ENCODE measurements around the gene XG. TPM values are rescaled to one million over a fixed set of nuclear protein-coding genes. Genes with fewer than 3 reads are reported as not detected.
"Not testable (repeated sequence)": the region's sequence is repeated elsewhere in the genome, so short reads cannot be mapped to it uniquely, and the experiment has no call there.

XG gene
- total RNA-seq: 1.3 and 4.1 TPM in 2 replicates
- polyA plus RNA-seq: 2.7 and 3.6 TPM in 2 replicates
- 2.7 and 3.1 TPM in 2 replicates for polyA plus RNA-seq (2012)
- 1.8 TPM in 1 of 2 replicates, not detected in the other for polyA minus RNA-seq (ENCODE audit: low replicate concordance)

GRCh38 chrX:2751874-2752300, at the start of gene XG:
Gene XG (plus strand): TSS chrX:2752040. CDS start chrX:2752275, 235 bp downstream.
- H4K20me1 ChIP-seq (ENCODE audit: control insufficient read depth, extremely low read depth, insufficient read depth, low read length); H3K27me3 ChIP-seq (ENCODE audit: control insufficient read depth, insufficient read depth, low read length); H2AFZ ChIP-seq (ENCODE audit: low read length); H3K4me2 ChIP-seq (ENCODE audit: extremely low read depth, insufficient read depth, low read length); DNase-seq (ENCODE audit: low read depth in 2 of 2); H3K79me2 ChIP-seq (ENCODE audit: control insufficient read depth, insufficient read depth, low read length); H3K36me3 ChIP-seq (ENCODE audit: control insufficient read depth, insufficient read depth, low read length); H3K27ac ChIP-seq (ENCODE audit: insufficient read depth, low read length); H3K9ac ChIP-seq (ENCODE audit: insufficient read depth, low read length); H3K4me1 ChIP-seq (ENCODE audit: control insufficient read depth, extremely low read depth, insufficient read depth, low read length); H3K9me3 ChIP-seq (ENCODE audit: control insufficient read depth, insufficient read depth, low read depth, low read length): not testable (repeated sequence)
- peak within 1 kb of the TSS in 1 of 4 experiments; percentile 32 for H3K4me3 ChIP-seq (replicated peaks in 1 of 4; ENCODE audit: control extremely low read depth in 1 of 4, insufficient read depth in 1 of 4, low read depth in 3 of 4, low read length in 4 of 4)

GRCh38 chrX:2703991-2704369, 47.9 kb upstream of the XG start:
- Histone ChIP-seq H3K79me2 (ENCODE audit: control insufficient read depth, insufficient read depth, low read length) (peaks cover 91% of the 10 kb centered on the region), H3K9ac (ENCODE audit: insufficient read depth, low read length) (no peak overlapping the region), H3K4me1 (ENCODE audit: control insufficient read depth, extremely low read depth, insufficient read depth, low read length) (peaks cover 27% of the 10 kb centered on the region), H2AFZ (ENCODE audit: low read length) (no peak overlapping the region), H4K20me1 (ENCODE audit: control insufficient read depth, extremely low read depth, insufficient read depth, low read length) (peaks cover 3% of the 10 kb centered on the region), H3K27me3 (ENCODE audit: control insufficient read depth, insufficient read depth, low read length) (no peaks in the 10 kb centered on the region), H3K9me3 (ENCODE audit: control insufficient read depth, insufficient read depth, low read depth, low read length) (no peaks in the 10 kb centered on the region), H3K36me3 (ENCODE audit: control insufficient read depth, insufficient read depth, low read length) (peaks cover 1% of the 10 kb centered on the region), H3K4me2 (ENCODE audit: extremely low read depth, insufficient read depth, low read length) (no peak overlapping the region), H3K4me3 (replicated peaks in 1 of 4; ENCODE audit: control extremely low read depth in 1 of 4, insufficient read depth in 1 of 4, low read depth in 3 of 4, low read length in 4 of 4) (no peak overlapping the region), H3K27ac (ENCODE audit: insufficient read depth, low read length) (peak overlapping the region; percentile 52)
- peak in 1 of 2 donors; percentile 28 for TF ChIP-seq CTCF (conservative IDR thresholded peaks at IDR 0.05 in 1 of 2, IDR thresholded peaks at IDR 0.05 in 1 of 2; ENCODE audit: low read depth in 1 of 2, low read length in 2 of 2)
- no peak for TF ChIP-seq EZH2 (IDR thresholded peaks at IDR 0.05; ENCODE audit: low read length, missing control alignments)
- DNase-seq (ENCODE audit: low read depth in 2 of 2): peak in 1 of 2 donors; percentile 77

- peaks cover 37% of the 10 kb centered on the region for H3K4me1 ChIP-seq (ENCODE audit: control insufficient read depth, extremely low read depth, insufficient read depth, low read length)
- H3K36me3 ChIP-seq (ENCODE audit: control insufficient read depth, insufficient read depth, low read length): no peaks in the 10 kb centered on the region
- H2AFZ ChIP-seq (ENCODE audit: low read length): no peak overlapping the region
- no peaks in the 10 kb centered on the region for H3K27me3 ChIP-seq (ENCODE audit: control insufficient read depth, insufficient read depth, low read length)
- DNase-seq (ENCODE audit: low read depth in 2 of 2): peak; percentile 31 to 54
- H3K9ac ChIP-seq (ENCODE audit: insufficient read depth, low read length): no peak overlapping the region
- no peaks in the 10 kb centered on the region for H3K9me3 ChIP-seq (ENCODE audit: control insufficient read depth, insufficient read depth, low read depth, low read length)
- TF ChIP-seq EZH2 (IDR thresholded peaks at IDR 0.05; ENCODE audit: low read length, missing control alignments) (no peak), CTCF (conservative IDR thresholded peaks at IDR 0.05 in 1 of 2, IDR thresholded peaks at IDR 0.05 in 1 of 2; ENCODE audit: low read depth in 1 of 2, low read length in 2 of 2) (no peak)
- H3K4me3 ChIP-seq (replicated peaks in 1 of 4; ENCODE audit: control extremely low read depth in 1 of 4, insufficient read depth in 1 of 4, low read depth in 3 of 4, low read length in 4 of 4): no peak overlapping the region
- H4K20me1 ChIP-seq (ENCODE audit: control insufficient read depth, extremely low read depth, insufficient read depth, low read length): peaks cover 5% of the 10 kb centered on the region
- H3K27ac ChIP-seq (ENCODE audit: insufficient read depth, low read length): peak overlapping the region; percentile 17
- H3K79me2 ChIP-seq (ENCODE audit: control insufficient read depth, insufficient read depth, low read length): peaks cover 92% of the 10 kb centered on the region
- no peak overlapping the region for H3K4me2 ChIP-seq (ENCODE audit: extremely low read depth, insufficient read depth, low read length)
These were observed 46.6 kb upstream of the XG start for GRCh38 chrX:2705046-2705832.

Measured in fibroblast of lung (primary cell).